AG04449 (cell line): ENCODE data around the gene UBR4.

ENCODE experiments used
- CTCF ChIA-PET: fragments of 350-600 bp; formaldehyde crosslinking; extraction: SDS; loops from one replicate; lab custom pipeline; 2021; ENCODE audit warnings: antibody characterized with exemption; lab: Yijun Ruan, JAX
- POLR2A ChIA-PET: fragments of 400-600, 350-600 bp; formaldehyde crosslinking; extraction: SDS; loops from one replicate; lab custom pipeline; 2020; ENCODE audit warnings: antibody characterized with exemption, inconsistent platforms; lab: Yijun Ruan, JAX
- DNase-seq: peaks from one replicate; pipeline ENCODE4 v3.0.0-alpha.2; 2010; ENCODE audit warnings: low read depth, low spot score
- H3K4me3 ChIP-seq: 2 replicates; pipeline ENCODE4 v1.5.1; 2011; ENCODE audit warnings: low read depth, mild to moderate bottlenecking, control low read depth, low read length
- CTCF ChIP-seq: IDR thresholded peaks from one replicate; pipeline ENCODE4 v1.5.1; 2011; ENCODE audit warnings: mild to moderate bottlenecking, moderate library complexity, low read length, control low read depth, inconsistent platforms; ENCODE audit not compliant: insufficient read depth; ENCODE audit errors: missing control alignments

The UBR4 gene

GRCh38 chr1:19138331-19138730, 71.7 kb downstream of the UBR4 start:
- DNase-seq: no peak
- POLR2A ChIA-PET: no interaction called here
- no peak overlapping the region for H3K4me3 ChIP-seq
- CTCF ChIA-PET: no interaction called here
- TF ChIP-seq CTCF: no peak

- ChIA-PET POLR2A (no interaction called here), CTCF (no interaction called here)
- no peak for TF ChIP-seq CTCF
- no peak overlapping the region for H3K4me3 ChIP-seq
- no peak for DNase-seq
Measured at GRCh38 chr1:19137158-19137557, 72.9 kb downstream of the UBR4 start.

GRCh38 chr1:19133360-19133759, 76.7 kb downstream of the UBR4 start:
- DNase-seq: no peak
- POLR2A ChIA-PET: no interaction called here
- TF ChIP-seq CTCF: no peak
- CTCF ChIA-PET: interaction anchor here (1.0 to 1.3 kb wide), 3 partner anchors 13 to 53 kb away, joined by 3 read pairs; no protein-coding TSS in a partner anchor
- no peak overlapping the region for H3K4me3 ChIP-seq

GRCh38 chr1:19130468-19130867, 79.6 kb downstream of the UBR4 start:
- TF ChIP-seq CTCF: no peak
- no peak overlapping the region for H3K4me3 ChIP-seq
- ChIA-PET POLR2A (no interaction called here), CTCF (interaction anchor here (1.3 to 1.9 kb wide), 2 partner anchors 10 to 17 kb away, joined by 3 to 9 read pairs; no protein-coding TSS in a partner anchor)
- no peak for DNase-seq

- ChIA-PET POLR2A (no interaction called here), CTCF (interaction anchor here (0.8 to 1.4 kb wide), 5 partner anchors 10 to 222 kb away, joined by 3 to 4 read pairs (median 3); no protein-coding TSS in a partner anchor)
- H3K4me3 ChIP-seq: no peak overlapping the region
- no peak for DNase-seq
- TF ChIP-seq CTCF: no peak
Measured at GRCh38 chr1:19128968-19129514, 81.0 kb downstream of the UBR4 start.

- POLR2A ChIA-PET: no interaction called here
Measured at GRCh38 chr1:19124273-19124672, 85.8 kb downstream of the UBR4 start.

More at GRCh38 chr1:19124273-19124672, 85.8 kb downstream of the UBR4 start:
- TF ChIP-seq CTCF: no peak
- H3K4me3 ChIP-seq: no peak overlapping the region
- DNase-seq: no peak
- CTCF ChIA-PET: interaction anchor here (1.1 kb wide), 1 partner anchor 11 kb away, joined by 4 read pairs; no protein-coding TSS in a partner anchor
